HG03135 (cell line): ENCODE results near the gene RANBP3.
"Not testable (repeated sequence)": the region's sequence is repeated elsewhere in the genome, so short reads cannot be mapped to it uniquely, and the experiment has no call there.

Experiments
- ATAC-seq: cut with Tn5 transposase; IDR thresholded peaks from one replicate; pipeline ENCODE4 v1.9.1; 2021; ENCODE audit warnings: mild to moderate bottlenecking, moderate library complexity; ENCODE audit not compliant: unreplicated experiment

The RANBP3 gene

DNA sequence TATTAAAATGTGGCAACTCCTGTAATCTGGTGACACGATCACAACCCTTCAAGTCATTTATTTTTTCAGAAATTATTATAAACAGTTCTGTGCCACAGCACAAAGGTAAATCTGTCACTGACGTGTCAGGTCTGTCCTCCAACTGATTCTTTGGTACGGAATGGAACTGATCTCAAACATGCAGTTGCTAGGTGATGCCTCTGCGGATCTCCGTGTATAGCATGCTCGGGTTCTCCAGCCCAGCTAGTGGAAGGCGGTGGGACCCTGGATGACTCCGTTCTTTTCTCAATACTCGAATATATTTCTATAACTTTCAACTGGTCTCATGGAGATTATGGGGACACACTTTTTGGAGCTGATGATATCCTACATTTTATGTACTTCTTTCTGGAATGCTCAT lies 11.0 kb downstream of the RANBP3 start:
- ATAC-seq: no peak

DNA sequence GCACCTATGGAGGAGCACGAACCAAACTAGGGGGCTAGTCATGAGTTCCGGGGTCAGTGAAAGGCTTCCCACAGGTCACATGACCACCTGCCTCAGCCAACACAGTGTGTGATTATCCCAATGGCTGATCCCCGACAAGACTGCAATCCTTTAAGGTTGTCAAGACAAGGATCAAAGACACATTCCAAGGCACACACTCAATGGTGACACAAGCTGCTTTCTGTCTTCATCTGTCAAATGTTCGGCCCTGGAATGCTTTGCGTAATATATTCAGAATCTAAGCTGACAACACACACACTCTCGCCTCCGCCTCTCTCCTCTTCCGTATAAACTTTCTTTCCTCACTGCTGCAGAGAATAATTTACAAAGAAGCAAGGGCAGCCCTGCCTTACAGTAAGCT lies 11.7 kb downstream of the RANBP3 start:
- no peak for ATAC-seq

- no peak for ATAC-seq
These were observed 12.9 kb downstream of the RANBP3 start for GRCh38 chr19:5964816-5965565.

DNA sequence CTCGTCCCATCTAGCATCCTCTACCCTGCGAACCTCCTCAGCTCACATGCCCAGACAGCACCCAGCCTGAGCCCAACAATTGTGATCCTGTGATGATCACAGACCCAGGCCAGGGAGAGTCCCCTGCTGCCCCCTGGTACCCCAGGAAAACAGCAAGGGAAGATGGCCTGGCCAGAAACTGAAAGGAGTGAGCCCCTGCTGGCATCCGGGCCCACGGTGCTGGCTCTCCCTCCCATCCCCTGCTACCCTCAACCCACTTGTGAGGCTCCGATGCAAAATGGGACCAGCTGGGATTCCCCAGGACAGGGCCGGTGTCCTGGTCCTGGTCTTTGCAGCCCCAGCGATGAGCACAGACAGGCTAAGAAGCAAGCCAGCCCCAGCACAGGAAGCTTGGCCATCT lies 14.1 kb downstream of the RANBP3 start:
- no peak for ATAC-seq

GRCh38 chr19:5963259-5963658 lies 14.7 kb downstream of the RANBP3 start:
- ATAC-seq: not testable (repeated sequence)

DNA sequence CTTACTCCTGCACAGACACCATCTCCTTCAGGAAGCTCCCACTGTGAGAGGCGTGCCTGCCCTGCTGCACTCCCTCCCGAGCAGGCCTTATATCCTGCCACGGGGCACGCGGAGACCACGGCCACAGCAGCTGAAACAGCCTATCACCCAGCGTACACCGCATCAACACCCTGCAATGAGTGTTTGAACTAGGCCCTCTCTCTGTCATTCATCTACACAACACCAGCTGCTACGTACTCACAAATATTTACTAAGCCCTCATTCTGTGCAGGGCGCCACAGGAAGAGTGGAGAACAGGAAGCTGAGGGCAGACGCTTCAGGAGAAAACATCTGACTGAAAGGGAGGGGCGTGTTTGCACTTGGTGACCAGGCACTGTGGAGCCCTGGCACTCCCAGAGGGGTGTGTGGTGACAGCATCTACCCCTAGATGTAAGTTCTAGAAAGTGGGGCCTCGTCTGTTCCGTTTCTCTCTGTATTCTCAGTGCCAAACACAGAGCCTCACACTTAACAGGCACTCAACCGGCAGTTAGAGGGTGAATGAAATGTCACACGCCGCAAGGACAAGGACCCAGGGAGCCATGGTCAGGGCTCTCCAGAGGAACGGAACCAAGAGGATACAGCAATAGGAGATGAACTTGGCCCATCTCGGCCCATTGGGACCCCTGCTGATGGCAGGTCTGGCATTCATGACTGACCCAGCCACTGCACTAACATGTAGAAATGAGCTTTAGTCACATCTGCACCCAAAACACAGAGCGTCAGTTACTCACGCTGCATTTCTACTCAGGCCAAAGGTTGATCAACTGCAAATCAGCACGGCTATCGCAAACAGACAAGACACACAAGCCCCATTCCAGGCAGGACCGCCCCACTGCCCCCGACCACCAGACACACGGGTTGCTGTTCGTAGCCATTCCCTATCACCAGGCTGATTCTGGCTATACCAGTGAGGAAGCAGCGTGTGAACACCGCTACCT lies 15.7 kb downstream of the RANBP3 start:
- ATAC-seq: peak; percentile 52

DNA sequence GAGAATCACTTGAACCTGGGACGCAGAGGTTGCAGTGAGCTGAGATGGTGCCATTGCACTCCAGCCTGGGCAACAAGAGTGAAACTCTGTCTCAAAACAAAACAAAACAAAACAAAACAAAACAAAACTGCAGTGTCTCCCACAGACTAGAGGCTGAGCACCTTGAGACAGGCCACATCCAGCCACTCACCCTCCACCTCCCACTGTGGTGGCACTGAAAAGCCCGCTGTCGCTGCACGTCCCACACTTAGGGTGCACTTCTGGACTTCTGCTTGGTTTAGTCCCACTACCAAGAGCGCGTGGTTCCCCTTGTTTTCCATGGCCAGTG lies 16.3 kb downstream of the RANBP3 start:
- ATAC-seq: peak; percentile 27

- ATAC-seq: no peak
These were observed 17.6 kb downstream of the RANBP3 start for GRCh38 chr19:5960005-5961001.

- no peak for ATAC-seq
These were observed 18.5 kb downstream of the RANBP3 start for GRCh38 chr19:5959260-5960004.

DNA sequence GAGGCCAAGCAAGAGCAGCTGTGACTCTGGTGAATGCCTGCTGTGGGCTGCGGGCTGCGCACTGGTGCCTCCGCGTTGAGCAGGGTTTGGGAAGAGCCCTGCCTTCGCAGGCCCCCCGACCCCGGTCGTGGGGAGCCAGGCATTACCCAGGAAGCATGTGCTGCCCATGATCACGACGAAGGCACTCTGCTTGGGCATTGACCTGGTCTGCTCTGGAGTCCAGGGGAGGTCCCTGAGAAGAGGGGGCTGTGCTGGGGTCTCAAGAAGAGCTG lies 19.2 kb downstream of the RANBP3 start:
- no peak for ATAC-seq

DNA sequence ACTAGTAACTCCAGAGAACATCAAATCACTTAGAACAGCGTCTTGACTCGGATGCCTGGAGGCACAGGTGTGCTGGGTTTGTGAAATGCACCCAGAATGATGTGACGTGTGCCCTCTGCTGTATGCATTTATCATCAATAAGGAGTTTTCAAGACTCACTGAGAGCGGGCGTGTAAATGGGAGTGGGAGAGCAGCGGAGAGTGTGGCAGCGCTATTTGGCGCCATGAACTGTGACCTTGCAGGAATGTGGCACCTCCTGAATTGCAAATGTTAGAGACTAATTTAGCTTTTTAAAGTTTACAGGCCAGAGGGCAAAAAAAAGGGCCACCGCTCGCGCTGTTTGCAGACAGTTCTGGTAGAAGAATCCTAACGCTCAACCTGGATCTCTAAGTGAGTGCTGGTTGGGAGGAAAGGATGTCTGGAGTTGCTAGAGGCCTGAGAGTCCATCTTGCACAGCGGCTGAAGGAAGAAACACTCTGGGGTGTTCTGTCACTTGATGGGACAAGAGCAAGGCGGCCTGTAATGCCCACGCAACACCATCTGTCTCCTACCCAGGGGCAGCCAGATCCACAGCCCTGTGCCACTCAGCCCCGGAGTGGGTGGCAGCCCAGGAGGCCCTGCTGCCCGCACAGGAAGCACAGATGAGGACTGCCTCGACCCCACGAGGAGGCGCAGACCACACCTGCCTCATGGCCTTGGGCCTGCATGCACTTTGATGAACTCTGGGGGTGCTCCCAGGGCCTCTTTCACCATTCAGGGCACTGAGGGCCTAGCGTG lies 19.7 kb downstream of the RANBP3 start:
- ATAC-seq: no peak

DNA sequence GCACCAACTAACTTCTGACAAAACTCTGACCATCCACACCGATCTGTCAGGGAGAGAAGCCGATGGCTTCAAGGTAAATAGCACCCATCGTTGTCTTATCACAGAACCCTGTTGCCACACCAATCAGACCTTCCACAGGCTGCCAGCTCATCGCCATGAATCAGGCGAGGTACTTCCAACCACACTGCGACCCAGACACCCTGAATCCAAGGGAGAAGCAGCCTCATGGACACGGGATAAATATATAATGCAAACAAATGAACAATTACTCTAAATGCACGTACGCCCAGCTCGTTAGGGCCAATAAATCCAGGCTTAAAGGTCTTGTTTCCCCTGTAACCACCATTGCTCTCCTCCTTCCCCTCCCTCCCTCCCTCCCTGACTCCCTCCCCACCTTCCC lies 20.8 kb downstream of the RANBP3 start:
- no peak for ATAC-seq

GRCh38 chr19:5956728-5957127 lies 21.2 kb downstream of the RANBP3 start:
- no peak for ATAC-seq

DNA sequence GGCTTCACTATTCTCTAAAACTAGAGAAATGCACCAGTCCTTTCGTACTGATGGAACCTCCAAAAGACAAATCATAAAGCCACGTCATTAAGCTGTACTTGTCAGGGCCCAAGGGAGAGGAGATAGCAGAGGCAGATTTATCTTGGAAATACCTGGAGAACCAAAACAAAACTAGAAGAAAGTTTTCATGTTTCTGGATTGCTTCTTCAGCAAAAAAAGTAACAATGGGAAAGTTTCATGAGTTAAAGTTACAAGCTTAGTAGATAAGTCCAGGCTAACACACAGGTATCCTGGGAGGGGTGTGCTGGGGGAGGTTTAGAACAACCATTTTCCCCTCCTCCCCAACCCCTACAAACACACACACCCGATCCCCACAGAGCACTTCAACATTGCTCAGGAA lies 21.6 kb downstream of the RANBP3 start:
- ATAC-seq: no peak

- ATAC-seq: no peak
These were observed 22.4 kb downstream of the RANBP3 start for GRCh38 chr19:5955636-5955935.

DNA sequence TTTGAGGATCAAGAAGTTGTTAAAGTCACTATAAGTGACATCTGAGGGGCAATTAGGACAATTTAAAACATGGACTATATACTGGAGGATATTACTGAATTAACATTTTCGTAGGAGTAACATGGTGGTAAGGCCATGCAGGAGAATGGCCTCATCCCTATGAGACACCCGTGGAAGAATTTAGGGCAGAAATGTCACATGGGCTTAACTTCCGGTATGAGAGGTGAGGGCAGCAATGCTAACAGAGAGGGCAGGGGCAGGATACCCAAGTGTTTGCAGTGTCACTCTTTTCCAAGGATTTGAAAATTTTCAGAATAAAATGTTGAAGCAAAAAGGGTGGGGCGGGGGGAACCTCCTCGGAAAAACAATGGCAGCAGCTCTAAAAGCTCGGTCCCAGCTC lies 23.6 kb downstream of the RANBP3 start:
- ATAC-seq: no peak

DNA sequence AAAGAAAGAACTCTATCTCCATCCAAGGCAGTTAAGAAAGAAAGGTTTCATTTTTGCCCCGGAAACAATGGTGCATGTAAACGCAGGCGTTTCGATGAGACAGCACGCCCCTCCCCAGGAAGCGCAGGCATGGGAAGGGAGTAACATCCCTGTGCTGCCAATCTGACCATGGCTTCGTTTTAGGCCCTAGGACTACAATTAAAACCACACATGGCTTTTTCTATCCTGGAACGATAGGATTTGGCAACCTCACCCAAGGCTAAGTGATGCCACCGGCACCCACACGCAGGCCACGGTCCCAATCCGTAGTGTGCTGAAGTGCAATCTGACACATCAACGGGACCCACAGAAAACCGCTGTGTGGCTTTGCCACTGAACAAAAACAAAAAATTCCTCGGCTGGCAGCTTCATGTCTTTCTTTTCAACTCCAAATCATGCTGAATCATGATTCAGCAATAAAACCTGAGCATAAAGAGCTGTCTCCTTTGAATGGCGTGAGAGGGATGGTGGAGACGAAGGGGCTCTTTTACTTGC lies 24.2 kb downstream of the RANBP3 start:
- ATAC-seq: no peak

DNA sequence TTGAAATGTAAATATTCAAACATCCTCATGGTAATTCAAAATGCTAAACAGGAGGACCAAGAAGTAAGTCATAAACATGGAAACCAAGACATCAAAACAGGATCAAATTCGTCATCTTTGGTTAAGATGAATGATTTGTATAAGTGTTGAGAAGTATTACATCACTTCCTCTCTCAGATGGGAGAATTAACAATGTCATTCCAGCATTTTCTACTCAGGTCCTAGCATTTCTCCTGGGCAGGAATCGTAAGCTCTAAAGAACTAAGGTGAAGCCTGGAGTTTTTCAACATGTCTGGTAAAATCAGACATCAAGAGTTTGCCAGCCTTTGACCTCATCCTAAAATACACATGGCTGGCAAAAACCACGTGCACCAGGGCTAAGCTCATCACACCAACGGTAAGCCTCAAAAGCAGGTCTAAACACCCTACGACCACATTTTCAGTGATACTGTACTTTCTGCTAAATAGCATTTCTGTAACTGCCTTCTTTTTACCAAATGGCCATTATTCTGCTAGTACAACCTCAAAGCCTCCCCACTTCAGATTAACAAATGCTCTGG lies 24.8 kb downstream of the RANBP3 start:
- no peak for ATAC-seq
